ENCODE data around the gene GRIN3A.

DNA sequence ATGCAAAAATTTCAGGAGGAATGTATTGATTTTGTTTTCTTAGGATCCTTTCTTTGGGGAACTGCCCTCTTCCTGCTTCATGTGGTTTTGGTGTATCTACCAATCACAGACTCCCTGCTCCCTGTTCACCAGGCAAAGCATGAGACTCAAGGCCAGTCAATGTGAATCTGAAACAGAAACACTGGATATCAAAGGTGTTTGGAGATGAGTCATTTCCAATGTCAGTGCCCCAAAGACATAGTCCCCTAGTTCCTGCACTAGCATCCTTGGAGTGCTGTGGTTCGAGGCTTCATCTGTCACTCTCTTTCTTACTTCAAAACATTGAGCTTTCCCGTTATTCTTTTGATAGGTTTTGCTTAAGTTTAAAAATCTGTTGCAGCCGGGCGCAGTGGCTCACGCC lies 151.8 kb downstream of the GRIN3A start:
- TF ChIP-seq CTCF (IDR thresholded peaks at IDR 0.05) = no peak
- no peak for TF ChIP-seq POLR2A (IDR thresholded peaks at IDR 0.05)
- no peak for TF ChIP-seq POLR2AphosphoS5 (IDR thresholded peaks at IDR 0.05)
